Measurements from ENCODE around the gene GRM2.

- TF ChIP-seq POLR2A (IDR thresholded peaks at IDR 0.05; ENCODE audit: low read depth, low read length) (no peak), POLR2AphosphoS5 (IDR thresholded peaks at IDR 0.05; ENCODE audit: low read depth, low read length) (no peak)
Observed at GRCh38 chr3:51720292-51721061, 13.6 kb downstream of the GRM2 start.

Measured in GM12892 (cell line).